K562 (cell line): ENCODE data around the gene ADGRB2. TPM values are rescaled to one million over a fixed set of nuclear protein-coding genes. Genes with fewer than 3 reads are reported as not detected.

Source experiments
- FOSL1 ChIP-seq: fragments of 200-800 bp; sonication (Bioruptor generic); conservative IDR thresholded peaks from 2 replicates; pipeline ENCODE4 v1.6.1; 2016; ENCODE audit warnings: missing genetic modification characterization, missing compliant biosample characterization
- FOXJ3 ChIP-seq: sonication (generic); formaldehyde crosslinking; IDR thresholded peaks from 2 replicates; pipeline ENCODE4 v1.4.0; 2020; ENCODE audit warnings: mild to moderate bottlenecking, missing genetic modification reagents
- HDAC8 ChIP-seq: fragments of 450-650 bp; IDR thresholded peaks from 2 replicates; pipeline ENCODE4 v1.6.1; 2016; ENCODE audit warnings: mild to moderate bottlenecking, missing genetic modification characterization, moderate library complexity, missing compliant biosample characterization
- HLTF ChIP-seq: fragments of 450-650 bp; IDR thresholded peaks from 2 replicates; pipeline ENCODE4 v1.6.1; 2016
- HMG20A ChIP-seq: fragments of 450-650 bp; formaldehyde crosslinking; conservative IDR thresholded peaks from 2 replicates; pipeline ENCODE4 v1.4.0; 2020; ENCODE audit warnings: mild to moderate bottlenecking, mixed read lengths
- HNRNPLL ChIP-seq: fragments of 200-400 bp; formaldehyde crosslinking; IDR thresholded peaks from 2 replicates; pipeline ENCODE4 v1.6.1; 2017; ENCODE audit warnings: low read length, low read depth, mild to moderate bottlenecking; ENCODE audit not compliant: poor library complexity, severe bottlenecking
- KLF13 ChIP-seq: fragments of 450-650 bp; IDR thresholded peaks from 2 replicates; pipeline ENCODE4 v1.6.1; 2016; ENCODE audit warnings: missing genetic modification characterization, low read depth, mild to moderate bottlenecking, missing compliant biosample characterization, moderate library complexity, borderline replicate concordance
- MAFF ChIP-seq: IDR thresholded peaks from 2 replicates; pipeline ENCODE4 v1.6.1; 2012; ENCODE audit warnings: low read length, improper control_type of control experiment
- POLR2AphosphoS5 ChIP-seq: IDR thresholded peaks from 2 replicates; pipeline ENCODE4 v1.6.1; 2011; ENCODE audit warnings: mild to moderate bottlenecking, low read depth, low read length, moderate library complexity; ENCODE audit not compliant: control insufficient read depth, insufficient read depth
- SMAD2 ChIP-seq: fragments of 150-350 bp; IDR thresholded peaks from 2 replicates; pipeline ENCODE4 v1.6.1; 2014; ENCODE audit warnings: low read depth, mild to moderate bottlenecking, low read length
- TEAD2 ChIP-seq: fragments of 450-650 bp; IDR thresholded peaks from 2 replicates; pipeline ENCODE4 v1.6.1; 2016; ENCODE audit warnings: missing genetic modification characterization, control low read depth, missing compliant biosample characterization
- TRIM24 ChIP-seq, 2 experiments: fragments of 450-650 bp; IDR thresholded peaks; 2 replicates each; pipeline ENCODE4 v1.6.1; 2016
- ZNF165 ChIP-seq: fragments of 250-450 bp; sonication (Bioruptor Pico); IDR thresholded peaks from 2 replicates; pipeline ENCODE4 v1.4.0; 2020; ENCODE audit warnings: borderline replicate concordance
- ZNF175 ChIP-seq: fragments of 200-800 bp; sonication (Bioruptor generic); IDR thresholded peaks from 2 replicates; pipeline ENCODE4 v1.6.1; 2016; ENCODE audit warnings: low read depth, mild to moderate bottlenecking, missing genetic modification characterization, missing compliant biosample characterization
- polyA plus RNA-seq, 8 experiments: library from polyadenylated mRNA; depleted of rRNA in 4 of 8; stranded (reverse) in 5 of 8; unstranded in 3 of 8; fragments of >200 nt; fragmentation: Nextera tagmentation in 2 of 8; fragmentation: Illumina TruSeq in 1 of 8; extraction: Ambion mirVana in 2 of 8; extraction: Trizol in 1 of 8; gene quantifications; 2 replicates each; pipeline versions ENCODE4 v1.2.1 to v1.2.3, GENCODE V29; 2011 to 2014; ENCODE audit warnings: inconsistent platforms in 1 of 8, missing spikeins in 1 of 8
- total RNA-seq, 7 experiments: library from RNA; depleted of rRNA in 6 of 7; stranded (reverse); fragments of >200 nt in 6 of 7; fragmentation: Illumina TruSeq in 2 of 7; extraction: Trizol in 2 of 7; gene quantifications; 2 replicates each; pipeline versions ENCODE4 v1.2.1 to v1.2.3, GENCODE V29; 2011 to 2021; ENCODE audit warnings: low replicate concordance in 1 of 7
- TF ChIP-seq, protein P1 (sequence below): fragments of 450-650 bp; formaldehyde crosslinking; IDR thresholded peaks from 2 replicates; pipeline ENCODE4 v1.4.0; 2020; ENCODE audit warnings: mild to moderate bottlenecking, moderate library complexity
- TF ChIP-seq, protein P2 (sequence below): sonication (generic); formaldehyde crosslinking; IDR thresholded peaks from 2 replicates; pipeline ENCODE4 v1.8.0; 2023; ENCODE audit warnings: mild to moderate bottlenecking, missing genetic modification reagents
- TF ChIP-seq, protein P3 (sequence below): fragments of 250-450 bp; sonication (Bioruptor Pico); IDR thresholded peaks from 2 replicates; pipeline ENCODE4 v1.4.0; 2020; ENCODE audit warnings: mild to moderate bottlenecking, moderate library complexity, borderline replicate concordance
- TF ChIP-seq, protein P4 (sequence below), 2 experiments: fragments of 450-650 bp; IDR thresholded peaks; 2 replicates each; pipeline ENCODE4 v1.6.1; 2018; ENCODE audit warnings: mild to moderate bottlenecking in 2 of 2, low read depth in 1 of 2; ENCODE audit not compliant: partially characterized antibody in 2 of 2
- TF ChIP-seq, protein P5 (sequence below): sonication (generic); formaldehyde crosslinking; IDR thresholded peaks from 2 replicates; pipeline ENCODE4 v1.5.0; 2020; ENCODE audit warnings: missing genetic modification reagents

ADGRB2 gene
- total and polyA plus RNA-seq, 9 of the 15 experiments (the other 6 are each of a cell fraction or from before 2014, with no cell fraction given): 0.04 to 0.23 (median 0.20) TPM; not detected in 2

DNA sequence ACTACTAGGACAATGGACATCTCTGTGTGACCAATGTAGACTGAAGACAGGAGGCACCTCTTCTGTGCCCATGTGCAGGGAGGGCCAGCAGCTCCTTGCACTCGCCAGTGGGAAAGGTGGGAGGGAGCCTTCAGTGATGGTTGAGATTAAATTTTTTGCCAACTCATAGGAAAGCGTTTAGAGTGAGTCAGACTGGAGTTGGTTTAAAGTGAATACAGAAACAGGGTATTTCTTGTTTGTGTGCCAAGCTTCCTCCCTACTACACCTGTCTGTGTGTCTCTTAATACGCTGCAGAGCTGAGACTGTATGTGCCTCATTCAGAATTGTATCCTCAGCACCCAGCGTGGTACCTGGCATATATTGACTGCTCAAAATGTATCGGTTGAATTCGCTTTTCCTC lies 46.8 kb downstream of the ADGRB2 start (continued):
- TF ChIP-seq FOXJ3 (CRISPR knock-in tag): no peak
- no peak for TF ChIP-seq TEAD2 (tag)
- no peak for TF ChIP-seq HNRNPLL
- no peak for TF ChIP-seq TRIM24 (IDR thresholded peaks at IDR 0.05)
- no peak for TF ChIP-seq ZNF165 (CRISPR knock-in tag)
- peak; percentile 82 for TF ChIP-seq MAFF
- TF ChIP-seq HDAC8 (tag): no peak
- TF ChIP-seq ZNF175 (CRISPR knock-in tag): no peak
- TF ChIP-seq, protein P1, sequence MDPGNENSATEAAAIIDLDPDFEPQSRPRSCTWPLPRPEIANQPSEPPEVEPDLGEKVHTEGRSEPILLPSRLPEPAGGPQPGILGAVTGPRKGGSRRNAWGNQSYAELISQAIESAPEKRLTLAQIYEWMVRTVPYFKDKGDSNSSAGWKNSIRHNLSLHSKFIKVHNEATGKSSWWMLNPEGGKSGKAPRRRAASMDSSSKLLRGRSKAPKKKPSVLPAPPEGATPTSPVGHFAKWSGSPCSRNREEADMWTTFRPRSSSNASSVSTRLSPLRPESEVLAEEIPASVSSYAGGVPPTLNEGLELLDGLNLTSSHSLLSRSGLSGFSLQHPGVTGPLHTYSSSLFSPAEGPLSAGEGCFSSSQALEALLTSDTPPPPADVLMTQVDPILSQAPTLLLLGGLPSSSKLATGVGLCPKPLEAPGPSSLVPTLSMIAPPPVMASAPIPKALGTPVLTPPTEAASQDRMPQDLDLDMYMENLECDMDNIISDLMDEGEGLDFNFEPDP (CRISPR knock-in tag): no peak
- TF ChIP-seq, protein P2, sequence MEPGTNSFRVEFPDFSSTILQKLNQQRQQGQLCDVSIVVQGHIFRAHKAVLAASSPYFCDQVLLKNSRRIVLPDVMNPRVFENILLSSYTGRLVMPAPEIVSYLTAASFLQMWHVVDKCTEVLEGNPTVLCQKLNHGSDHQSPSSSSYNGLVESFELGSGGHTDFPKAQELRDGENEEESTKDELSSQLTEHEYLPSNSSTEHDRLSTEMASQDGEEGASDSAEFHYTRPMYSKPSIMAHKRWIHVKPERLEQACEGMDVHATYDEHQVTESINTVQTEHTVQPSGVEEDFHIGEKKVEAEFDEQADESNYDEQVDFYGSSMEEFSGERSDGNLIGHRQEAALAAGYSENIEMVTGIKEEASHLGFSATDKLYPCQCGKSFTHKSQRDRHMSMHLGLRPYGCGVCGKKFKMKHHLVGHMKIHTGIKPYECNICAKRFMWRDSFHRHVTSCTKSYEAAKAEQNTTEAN (CRISPR knock-in tag): no peak
- no peak for TF ChIP-seq KLF13 (tag)
- TF ChIP-seq POLR2AphosphoS5: no peak
- no peak for TF ChIP-seq SMAD2
- TF ChIP-seq HLTF: no peak
- TF ChIP-seq, protein P3, sequence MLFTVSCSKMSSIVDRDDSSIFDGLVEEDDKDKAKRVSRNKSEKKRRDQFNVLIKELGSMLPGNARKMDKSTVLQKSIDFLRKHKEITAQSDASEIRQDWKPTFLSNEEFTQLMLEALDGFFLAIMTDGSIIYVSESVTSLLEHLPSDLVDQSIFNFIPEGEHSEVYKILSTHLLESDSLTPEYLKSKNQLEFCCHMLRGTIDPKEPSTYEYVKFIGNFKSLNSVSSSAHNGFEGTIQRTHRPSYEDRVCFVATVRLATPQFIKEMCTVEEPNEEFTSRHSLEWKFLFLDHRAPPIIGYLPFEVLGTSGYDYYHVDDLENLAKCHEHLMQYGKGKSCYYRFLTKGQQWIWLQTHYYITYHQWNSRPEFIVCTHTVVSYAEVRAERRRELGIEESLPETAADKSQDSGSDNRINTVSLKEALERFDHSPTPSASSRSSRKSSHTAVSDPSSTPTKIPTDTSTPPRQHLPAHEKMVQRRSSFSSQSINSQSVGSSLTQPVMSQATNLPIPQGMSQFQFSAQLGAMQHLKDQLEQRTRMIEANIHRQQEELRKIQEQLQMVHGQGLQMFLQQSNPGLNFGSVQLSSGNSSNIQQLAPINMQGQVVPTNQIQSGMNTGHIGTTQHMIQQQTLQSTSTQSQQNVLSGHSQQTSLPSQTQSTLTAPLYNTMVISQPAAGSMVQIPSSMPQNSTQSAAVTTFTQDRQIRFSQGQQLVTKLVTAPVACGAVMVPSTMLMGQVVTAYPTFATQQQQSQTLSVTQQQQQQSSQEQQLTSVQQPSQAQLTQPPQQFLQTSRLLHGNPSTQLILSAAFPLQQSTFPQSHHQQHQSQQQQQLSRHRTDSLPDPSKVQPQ (CRISPR knock-in tag): no peak
- TF ChIP-seq, protein P4, sequence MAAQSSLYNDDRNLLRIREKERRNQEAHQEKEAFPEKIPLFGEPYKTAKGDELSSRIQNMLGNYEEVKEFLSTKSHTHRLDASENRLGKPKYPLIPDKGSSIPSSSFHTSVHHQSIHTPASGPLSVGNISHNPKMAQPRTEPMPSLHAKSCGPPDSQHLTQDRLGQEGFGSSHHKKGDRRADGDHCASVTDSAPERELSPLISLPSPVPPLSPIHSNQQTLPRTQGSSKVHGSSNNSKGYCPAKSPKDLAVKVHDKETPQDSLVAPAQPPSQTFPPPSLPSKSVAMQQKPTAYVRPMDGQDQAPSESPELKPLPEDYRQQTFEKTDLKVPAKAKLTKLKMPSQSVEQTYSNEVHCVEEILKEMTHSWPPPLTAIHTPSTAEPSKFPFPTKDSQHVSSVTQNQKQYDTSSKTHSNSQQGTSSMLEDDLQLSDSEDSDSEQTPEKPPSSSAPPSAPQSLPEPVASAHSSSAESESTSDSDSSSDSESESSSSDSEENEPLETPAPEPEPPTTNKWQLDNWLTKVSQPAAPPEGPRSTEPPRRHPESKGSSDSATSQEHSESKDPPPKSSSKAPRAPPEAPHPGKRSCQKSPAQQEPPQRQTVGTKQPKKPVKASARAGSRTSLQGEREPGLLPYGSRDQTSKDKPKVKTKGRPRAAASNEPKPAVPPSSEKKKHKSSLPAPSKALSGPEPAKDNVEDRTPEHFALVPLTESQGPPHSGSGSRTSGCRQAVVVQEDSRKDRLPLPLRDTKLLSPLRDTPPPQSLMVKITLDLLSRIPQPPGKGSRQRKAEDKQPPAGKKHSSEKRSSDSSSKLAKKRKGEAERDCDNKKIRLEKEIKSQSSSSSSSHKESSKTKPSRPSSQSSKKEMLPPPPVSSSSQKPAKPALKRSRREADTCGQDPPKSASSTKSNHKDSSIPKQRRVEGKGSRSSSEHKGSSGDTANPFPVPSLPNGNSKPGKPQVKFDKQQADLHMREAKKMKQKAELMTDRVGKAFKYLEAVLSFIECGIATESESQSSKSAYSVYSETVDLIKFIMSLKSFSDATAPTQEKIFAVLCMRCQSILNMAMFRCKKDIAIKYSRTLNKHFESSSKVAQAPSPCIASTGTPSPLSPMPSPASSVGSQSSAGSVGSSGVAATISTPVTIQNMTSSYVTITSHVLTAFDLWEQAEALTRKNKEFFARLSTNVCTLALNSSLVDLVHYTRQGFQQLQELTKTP (IDR thresholded peaks at IDR 0.05; ENCODE audit: low read depth in 1 of 2, partially characterized antibody in 2 of 2): no peak
- TF ChIP-seq FOSL1 (tag): peak; percentile 82
- TF ChIP-seq, protein P5, sequence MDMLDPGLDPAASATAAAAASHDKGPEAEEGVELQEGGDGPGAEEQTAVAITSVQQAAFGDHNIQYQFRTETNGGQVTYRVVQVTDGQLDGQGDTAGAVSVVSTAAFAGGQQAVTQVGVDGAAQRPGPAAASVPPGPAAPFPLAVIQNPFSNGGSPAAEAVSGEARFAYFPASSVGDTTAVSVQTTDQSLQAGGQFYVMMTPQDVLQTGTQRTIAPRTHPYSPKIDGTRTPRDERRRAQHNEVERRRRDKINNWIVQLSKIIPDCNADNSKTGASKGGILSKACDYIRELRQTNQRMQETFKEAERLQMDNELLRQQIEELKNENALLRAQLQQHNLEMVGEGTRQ (CRISPR knock-in tag): no peak
- no peak for TF ChIP-seq HMG20A (CRISPR knock-in tag)
